Measurements from ENCODE around the gene CRACDL.

DNA sequence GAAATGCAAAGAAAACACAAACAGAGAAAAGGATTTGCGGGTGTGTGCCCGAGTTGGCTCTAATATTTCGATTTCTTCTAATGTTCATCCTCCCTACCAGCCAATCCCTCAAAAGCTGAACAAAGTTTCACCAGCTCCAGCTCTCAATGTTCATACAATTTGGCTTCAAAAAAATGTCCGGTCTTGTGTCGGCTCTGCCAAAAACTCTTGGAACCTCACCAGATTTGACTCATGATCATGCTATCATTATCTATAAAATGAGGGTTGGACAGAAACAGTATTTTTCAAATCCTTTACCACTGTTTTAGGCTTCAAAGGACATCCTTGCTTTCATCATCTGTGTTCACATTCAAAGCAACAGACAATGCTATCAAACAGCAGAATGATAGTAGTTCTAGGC is 88.2 kb downstream of the CRACDL start:
- TF ChIP-seq POLR2AphosphoS5 (IDR thresholded peaks at IDR 0.05) (no peak), POLR2A (IDR thresholded peaks at IDR 0.05) (no peak)

All from prostate gland (tissue), 1 donor.